ENCODE data around the gene TMEM38B.

TMEM38B gene, protein sequence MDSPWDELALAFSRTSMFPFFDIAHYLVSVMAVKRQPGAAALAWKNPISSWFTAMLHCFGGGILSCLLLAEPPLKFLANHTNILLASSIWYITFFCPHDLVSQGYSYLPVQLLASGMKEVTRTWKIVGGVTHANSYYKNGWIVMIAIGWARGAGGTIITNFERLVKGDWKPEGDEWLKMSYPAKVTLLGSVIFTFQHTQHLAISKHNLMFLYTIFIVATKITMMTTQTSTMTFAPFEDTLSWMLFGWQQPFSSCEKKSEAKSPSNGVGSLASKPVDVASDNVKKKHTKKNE

DNA sequence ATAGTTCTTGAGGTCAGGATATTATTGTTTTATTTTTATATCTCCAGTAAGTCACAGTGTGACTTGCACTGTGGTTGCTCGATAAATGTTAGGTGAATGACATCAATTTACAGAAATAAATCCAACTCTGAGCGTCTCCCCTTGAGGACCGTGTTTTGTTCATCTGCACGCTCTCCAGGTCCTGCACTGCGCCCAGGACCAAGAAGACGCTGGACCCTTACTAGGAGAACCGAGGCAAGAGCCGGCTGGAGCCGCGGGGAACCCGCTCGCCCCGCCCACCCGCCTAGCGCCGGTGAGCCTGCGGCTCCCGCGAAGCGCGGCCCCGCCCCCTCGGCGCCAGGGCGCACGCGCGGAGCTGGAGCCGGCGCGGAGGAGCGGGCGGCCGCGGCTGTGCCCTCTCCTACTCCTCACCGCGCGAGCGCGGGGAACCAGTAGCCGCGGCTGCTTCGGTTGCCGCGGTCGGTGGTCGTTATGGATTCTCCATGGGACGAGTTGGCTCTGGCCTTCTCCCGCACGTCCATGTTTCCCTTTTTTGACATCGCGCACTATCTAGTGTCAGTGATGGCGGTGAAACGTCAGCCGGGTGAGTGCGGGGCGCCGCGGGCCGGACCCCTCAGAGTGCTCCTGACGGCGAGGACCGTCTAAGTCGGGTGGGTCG lies at the start of gene TMEM38B:
Gene TMEM38B, plus strand, starts transcription at position 352 of the 658 bp plus-strand sequence. Its CDS starts 120 bp downstream, at position 472.
- peak; percentile 44 for DNase-seq (ENCODE audit: low read depth)

DNA sequence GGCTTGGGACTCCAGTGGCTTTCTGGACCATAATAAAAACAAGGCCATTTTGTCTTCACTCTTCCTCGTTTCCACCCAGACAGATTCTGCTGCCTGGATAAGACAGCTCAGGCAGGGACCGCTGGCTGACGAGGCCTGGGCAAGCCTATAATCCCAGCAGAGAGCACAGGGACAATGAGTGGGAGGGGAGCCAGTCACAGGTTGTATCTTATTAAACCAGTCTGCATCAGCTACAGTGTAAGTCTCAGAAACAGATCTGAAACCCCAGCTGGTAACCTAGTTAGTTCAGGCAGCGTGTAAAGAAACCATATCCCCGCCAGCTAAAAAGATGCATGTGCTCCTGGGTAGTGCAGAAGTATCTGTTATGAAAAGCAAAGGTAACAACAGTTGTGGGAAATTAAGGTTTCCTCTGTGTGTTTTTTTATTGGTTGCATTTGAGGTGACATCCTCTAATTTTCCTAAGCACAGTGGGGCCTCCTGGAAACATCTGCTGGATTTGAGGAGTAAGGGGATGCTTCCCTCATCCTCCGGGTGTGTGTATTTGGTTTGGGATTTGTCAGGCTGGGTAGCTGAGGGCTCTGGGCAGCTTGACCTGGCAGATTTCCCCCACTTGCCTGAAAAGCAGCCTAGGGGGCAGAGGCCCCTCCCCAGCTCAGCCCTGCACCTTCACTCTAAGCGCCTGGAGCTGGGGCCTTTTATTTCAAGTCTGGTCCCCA lies 47.3 kb upstream of the TMEM38B start:
- no peak for DNase-seq (ENCODE audit: low read depth)

DNA sequence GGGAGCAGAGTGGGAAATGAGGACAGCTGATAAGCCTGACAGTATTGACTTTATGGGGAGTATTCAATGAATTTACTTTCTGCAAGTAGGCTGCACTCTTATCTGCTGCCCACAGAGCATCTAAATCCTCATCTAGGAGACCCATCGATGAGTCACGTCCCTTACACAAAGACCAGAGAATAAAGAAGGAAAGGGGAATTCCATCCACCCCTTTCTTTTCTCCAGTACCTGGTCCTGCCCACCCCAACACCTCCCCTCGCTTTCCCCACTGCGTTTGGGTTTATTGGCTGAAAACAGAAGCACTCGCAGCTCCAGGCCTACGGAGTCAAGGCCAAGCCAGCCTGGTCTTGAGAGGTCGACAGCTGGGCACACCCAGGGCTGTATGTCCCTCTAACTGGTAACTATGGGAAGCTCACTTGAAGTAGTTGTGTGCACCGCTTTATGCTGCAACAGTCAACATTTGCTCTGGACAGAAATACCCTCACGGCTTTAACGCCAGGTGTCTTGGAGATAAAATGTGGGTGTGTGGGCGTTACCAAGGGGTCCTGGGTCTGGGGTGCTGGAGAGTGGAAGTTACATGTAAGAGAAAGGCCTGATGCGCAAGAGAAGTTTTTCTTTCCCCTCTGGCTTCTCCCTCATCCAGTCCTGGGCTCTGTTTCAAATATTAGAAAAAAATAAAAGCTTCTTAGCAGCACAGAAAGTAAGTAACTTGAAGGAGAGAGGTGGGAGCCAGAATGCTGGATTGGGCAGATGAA lies 46.6 kb upstream of the TMEM38B start:
- DNase-seq (ENCODE audit: low read depth) = no peak

DNA sequence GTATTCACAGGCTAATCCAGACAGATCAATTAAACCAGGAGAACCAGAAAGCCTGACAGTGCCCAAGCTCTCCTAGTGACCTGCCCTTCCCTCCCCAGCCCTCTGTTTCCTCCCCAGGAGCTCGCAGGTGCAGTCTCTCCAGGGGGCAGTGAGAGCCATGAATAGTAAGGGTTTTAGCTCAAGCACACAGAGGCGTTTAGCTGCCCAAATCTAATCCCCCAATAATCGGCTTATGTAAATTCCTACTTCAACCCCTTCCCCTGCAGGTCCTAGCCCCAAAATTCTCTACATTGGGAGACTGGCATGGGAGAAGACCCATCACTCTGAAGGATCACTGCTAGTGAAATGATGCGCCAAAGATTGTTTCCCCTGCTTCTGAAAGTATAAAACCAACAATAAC lies 42.5 kb upstream of the TMEM38B start:
- no peak for DNase-seq (ENCODE audit: low read depth)

DNA sequence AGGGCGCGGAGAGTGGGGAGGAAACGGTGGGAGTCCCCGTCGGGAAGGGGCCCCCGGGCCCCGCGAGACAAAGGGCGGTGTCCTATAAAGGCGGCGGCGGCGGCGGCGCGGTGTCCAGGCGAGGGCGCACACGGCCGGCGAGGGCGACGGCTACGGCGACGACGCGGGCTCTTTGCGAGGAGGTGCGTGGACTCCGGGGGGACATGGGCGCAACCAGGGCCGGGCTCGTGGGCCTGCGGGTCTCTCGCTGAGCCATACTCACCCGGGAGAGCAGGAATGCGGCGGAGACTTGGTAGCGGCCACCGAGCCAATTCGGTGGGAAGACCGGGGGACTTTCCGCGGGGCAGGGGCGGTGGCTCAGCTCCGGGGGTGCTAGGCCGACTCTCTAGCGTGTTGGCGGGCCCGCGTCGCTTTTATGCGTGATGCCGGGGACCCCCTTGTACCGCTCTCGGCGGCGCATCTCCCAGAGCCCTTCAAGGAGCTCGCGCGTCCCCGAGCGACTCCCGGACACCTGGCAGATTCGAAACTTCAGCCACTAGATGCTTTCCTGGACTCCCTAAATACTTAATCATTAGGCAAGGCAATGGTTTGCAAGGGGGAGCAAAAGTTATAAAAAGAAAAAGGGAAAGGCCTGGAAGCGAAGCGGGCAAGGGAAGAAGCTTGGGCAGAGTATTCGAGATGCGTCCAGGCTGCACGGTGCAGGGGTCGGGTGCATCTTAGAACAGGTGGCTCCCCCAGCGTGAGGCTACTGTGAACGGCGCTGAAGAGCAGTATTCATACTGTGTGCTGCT lies 38.0 kb upstream of the TMEM38B start:
- no peak for DNase-seq (ENCODE audit: low read depth)

DNA sequence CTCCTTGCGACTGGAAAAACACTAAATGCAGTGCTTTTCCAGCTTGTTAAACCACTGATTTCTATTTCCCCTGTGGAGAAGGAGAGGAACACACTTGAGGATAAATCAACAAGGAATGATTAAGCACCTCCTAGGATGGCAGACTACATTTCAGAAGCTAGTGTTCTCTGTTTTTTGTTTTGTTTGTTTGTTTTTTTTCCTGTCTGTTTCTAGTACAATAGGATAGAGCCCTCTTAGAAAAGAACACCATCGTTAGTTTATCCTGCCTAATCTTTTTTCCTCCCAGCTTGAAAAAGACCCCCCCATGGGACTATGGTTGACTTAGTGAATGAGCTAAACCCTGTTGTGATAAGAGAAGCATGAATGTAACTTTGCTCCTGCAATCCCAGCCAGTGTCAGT lies 36.0 kb upstream of the TMEM38B start:
- DNase-seq (ENCODE audit: low read depth) = no peak

DNA sequence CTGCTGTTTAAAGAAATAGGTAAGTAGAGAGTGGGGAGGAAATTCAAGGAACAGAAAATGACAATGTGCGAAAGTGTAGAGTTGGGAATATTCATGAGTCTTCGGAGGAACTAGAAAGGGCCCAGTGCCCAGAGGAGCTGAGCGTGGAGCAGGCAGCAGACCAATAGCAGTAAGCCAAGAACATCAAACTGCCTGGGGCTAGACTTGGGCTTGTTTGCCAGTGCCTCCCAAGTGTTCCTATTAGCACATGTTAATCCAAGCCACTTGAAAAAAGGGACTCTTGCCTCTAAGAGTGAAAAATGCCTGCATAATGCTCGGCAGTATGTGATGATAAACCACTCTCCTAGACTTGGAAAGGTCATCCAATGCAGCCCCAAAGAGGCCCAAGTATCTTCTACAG lies 33.3 kb upstream of the TMEM38B start:
- DNase-seq (ENCODE audit: low read depth) = no peak

DNA sequence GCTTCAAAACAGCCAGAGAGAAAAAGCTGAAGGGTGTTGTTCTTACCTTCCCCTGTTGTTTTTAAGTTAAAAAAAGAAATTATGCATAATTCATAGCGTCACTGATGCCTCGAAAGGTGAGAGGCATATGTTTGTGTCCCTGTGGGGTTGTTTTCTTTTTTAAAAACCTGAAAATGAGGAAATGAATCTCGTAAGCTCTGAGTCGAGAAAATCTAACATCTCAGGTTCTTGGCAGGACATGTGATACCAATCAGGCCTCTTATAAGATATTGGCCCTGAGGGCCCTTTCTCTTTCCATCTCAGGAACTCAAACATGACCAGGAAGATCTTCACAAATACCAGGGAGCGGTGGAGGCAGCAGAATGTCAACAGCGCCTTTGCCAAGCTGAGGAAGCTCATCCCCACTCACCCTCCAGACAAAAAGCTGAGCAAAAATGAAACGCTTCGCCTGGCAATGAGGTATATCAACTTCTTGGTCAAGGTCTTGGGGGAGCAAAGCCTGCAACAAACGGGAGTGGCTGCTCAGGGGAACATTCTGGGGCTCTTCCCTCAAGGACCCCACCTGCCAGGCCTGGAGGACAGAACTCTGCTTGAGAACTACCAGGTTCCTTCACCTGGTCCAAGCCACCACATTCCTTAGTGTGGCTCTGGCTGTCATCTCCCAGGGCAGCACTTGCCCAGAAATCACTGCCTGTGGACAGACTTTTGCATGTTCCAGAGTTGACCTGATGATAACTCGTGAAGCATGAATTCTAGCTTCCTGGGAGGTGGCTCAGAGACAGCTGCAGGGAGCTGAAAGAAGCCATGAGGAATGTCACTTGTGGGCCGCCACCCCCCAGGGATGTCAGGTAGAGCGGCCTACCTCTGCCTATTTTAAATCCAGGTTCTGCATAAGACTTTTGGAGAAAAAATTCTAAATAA lies 31.9 kb upstream of the TMEM38B start, which contains the start of gene TAL2:
Gene TAL2, plus strand, starts transcription at position 274 of the 921 bp plus-strand sequence. Its CDS starts 40 bp downstream, at position 314.
- no peak for DNase-seq (ENCODE audit: low read depth)

DNA sequence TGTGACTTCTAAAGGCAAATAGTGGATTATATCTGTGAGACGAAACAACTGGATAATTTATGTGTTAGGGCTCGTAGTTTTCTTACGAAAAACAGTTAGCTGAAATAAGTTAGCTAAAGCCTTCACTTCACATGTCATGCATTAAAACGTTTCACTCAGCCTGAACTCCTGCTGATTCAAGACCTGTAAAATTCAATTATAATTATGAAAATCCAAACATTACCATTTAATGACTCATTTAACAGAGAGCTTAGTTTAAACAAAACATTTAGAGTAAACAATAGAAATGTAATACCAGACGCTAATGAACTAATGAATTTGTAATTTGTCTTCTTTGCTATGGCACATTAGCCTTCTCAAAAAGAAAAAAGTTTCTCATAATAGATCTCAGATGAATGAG lies 30.4 kb upstream of the TMEM38B start:
- no peak for DNase-seq (ENCODE audit: low read depth)

DNA sequence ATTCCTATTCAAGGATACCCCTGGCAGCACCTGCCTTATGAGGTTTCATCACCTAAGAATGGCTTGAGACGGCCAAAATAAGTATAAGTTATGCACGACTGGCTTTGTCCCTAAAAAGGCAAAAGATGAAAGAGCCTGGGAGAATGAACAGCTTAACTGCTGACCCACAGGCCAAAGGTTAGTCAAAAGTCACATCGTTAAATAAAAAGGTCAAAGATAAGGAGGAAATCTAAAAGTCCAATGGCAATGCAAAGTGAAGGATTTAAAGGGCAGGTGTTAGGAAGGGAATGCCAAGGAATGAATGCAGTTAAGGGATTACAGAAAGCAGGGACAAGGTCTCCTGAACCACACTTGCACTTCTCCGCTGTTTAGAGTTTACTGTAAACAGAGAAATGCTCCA lies 26.5 kb upstream of the TMEM38B start:
- no peak for DNase-seq (ENCODE audit: low read depth)

DNA sequence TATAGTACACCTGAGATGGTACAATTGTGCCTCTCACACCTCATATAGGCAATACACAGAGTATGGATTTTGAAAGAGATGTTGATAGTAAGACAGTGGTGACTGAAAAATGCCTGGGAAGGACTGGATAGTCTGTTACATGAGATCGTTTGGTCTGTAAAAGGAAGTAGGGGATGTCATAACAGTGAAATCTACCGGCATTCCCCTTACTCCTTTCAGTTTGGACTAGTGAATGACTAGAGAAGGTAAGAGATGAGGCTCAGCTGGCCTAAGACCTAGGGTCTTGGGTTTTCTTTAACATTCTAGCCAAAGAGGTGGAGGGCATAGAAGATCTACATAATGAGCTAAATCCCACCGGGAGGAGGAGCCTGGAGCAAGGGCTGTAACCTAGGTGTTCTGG lies 24.0 kb upstream of the TMEM38B start:
- DNase-seq (ENCODE audit: low read depth) = no peak

DNA sequence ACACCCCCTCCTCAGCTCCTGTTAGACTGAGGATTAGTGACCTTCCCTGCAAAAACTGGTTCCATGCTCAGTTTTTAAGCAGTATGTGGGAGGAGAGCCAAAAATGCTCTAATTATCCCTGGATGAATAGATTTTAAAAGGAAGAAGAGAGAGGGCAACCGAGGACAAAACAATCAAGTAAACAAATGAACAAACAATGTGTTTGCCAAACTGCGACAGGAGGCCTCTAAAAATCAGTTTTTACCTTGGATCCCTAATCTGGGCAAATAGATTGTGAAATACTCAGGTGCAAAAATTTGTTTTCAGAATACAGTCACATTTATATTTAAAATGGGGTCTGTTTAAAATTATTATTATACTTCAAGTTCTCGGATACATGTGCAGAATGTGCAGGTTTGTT lies 23.6 kb upstream of the TMEM38B start:
- no peak for DNase-seq (ENCODE audit: low read depth)

DNA sequence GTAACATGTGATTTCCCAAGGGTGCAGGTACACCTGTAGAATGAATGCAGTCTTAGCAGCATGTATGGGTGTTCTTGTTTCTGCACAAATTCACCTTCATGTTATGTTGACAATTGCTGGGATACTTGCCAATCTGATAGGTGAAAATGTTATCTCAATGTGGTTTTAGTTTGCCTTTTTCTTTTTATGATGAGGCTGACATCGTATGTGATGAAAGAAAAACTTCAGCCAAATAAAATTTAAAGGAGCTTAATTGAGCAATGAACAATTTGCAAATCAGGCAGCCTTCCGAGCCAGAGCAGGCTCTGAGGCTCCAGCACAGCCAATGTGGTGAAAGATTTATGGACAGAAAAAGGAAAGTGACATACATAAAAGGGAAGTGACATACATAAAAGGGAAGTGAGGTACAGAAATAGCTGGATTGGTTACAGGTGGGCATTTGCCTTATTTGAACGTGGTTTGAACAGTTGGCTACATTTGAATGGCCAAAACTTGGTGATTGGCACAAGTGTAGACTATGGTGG lies 21.6 kb upstream of the TMEM38B start:
- DNase-seq (ENCODE audit: low read depth) = no peak

DNA sequence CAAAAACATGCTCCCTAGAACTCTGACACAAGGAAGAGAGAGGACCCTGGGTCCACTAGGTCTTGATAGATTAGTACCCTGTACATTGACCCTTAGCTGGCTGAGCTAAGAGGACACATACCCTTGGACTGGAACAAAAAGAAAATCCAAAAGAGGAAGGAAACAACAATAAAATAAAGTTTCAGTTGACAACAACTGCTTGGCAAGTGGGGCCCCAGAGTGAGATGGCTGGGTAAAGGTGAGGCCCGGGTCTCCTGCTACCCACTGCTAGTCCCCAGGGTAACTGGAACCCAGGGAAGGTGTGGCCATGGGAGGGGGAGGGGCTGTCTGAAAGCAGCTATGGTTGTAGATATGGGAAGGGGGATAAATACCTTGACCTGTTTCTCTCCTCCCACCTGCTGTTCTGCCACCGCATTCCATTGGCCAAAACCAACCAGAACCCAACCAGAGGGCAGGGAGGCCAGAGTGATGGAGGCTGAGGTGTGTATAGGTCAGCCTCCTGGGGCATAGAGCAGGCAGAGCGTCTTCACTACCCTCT lies 20.4 kb upstream of the TMEM38B start:
- no peak for DNase-seq (ENCODE audit: low read depth)

DNA sequence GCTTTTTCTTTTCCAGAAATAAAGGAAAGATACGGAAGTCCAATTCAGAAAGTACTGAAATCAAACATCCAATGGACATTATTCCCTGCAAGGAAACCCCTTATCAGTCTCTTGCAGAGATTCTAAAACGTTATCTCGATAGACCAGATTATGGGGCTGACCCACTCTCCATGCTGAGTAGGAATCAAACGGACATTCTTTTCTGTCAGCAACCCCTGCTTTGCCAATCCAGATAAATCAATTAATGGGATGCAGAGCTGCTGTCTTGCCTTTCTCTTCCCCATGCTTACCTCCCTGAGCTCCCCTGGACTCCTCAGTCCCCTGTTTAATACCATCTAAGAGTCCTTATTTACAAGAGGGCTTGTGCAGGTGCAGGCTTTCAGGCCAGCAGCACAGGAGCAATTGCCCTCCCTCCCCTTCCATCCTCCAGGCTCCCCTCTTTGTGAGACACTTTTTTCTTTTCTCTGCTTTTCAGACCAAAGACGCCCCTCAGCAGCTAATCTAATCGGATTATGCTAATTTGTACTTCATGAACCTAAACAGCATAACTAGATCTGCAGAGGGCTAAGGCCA lies 17.9 kb upstream of the TMEM38B start:
- no peak for DNase-seq (ENCODE audit: low read depth)

DNA sequence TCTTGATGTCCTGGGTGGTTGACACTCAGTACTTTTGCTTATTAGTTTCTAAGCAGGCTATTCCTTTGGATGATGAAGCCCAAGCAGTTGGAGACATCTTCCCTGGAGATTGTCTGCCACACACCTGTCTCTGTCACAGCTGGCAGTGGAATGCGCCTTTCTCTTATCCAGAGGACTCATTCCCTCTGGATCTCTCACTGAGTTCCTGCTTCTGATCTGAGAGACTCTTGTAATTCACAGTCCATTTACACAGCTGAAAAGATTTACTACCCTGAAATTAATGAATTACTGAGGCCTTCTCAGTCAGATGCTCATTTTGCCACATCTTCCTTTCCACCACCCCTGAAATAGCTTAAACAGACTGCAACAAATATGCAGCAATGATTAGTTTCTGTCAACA lies 16.2 kb upstream of the TMEM38B start:
- DNase-seq (ENCODE audit: low read depth) = no peak

DNA sequence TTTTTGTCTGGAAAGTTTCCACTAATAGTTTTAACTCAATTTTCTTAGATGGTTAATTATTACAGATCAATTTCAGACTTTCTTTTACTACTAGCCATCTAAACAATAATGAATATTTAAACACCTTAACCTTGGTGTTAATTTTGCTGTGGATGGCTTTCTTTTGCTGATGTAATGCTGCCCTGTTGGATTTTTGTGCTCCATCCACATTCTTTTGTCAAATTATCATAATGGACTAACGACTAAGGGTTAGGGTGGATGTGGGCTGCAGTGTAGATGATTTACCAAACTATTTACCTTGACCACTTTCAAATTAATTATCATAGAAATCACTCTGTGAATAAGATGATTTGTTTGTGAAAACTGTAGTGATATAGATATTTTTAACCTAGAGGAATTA lies 15.6 kb upstream of the TMEM38B start:
- DNase-seq (ENCODE audit: low read depth) = no peak

DNA sequence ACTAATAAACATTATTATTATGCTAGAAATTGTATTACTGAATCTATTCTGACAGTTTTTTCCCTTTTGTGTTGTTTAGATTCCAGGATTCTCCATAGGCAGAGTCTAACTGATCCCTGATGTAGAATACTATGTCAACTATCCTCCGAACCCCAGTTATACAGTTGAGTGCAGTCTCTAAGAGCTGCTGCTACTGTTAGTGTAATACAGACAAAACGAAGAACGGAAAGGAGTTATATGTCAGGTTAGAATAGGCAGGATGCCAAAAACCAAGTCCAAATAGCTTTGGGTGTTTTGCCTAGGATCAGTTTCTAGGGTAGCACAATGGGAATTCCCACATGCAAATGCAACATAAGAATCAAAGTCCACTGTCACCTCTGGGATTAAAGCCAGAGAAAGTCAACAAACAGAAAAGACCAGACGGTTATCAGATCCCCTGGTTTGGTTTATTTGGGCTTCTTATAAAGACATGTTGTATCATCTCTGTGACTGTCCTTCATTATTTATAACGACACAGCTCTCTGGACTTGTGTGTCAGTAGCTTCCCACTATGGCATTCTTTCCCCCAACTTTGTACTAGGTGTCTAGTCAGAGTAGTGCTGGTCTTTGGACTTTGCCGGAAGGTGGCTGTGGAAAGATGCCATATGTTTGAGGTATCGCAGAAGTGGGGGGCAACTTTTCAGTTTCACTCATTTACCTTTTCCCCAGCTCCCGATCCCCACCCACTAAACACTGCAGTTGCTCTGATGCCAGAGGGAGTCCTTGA lies 14.9 kb upstream of the TMEM38B start:
- no peak for DNase-seq (ENCODE audit: low read depth)

DNA sequence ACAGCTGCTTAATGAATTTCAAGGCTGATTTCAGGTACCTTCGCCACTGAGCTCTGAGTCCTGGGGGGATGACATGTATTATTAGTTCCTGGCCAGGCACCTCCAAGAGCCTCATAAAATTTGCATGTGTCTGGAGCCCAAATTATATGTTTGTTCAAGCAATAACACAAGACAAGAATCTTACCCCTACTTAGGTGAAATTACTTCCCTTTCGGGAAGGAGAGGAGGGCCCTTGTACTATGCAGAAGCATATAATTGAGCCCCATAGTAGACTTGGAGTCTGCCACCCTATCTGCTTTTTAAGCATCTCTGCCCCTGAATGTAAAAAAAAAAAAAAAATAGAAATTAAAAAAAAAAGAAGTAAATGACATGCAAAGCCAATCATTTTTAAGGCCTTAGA lies 13.0 kb upstream of the TMEM38B start:
- no peak for DNase-seq (ENCODE audit: low read depth)
